HL-60 (cell line): ENCODE results near the gene AFAP1.

Experiments
- DNase-seq, 2 experiments: peaks; one replicate each; pipeline ENCODE4 v3.0.0-alpha.2; 2010 to 2020; ENCODE audit warnings: low read depth in 1 of 2, low spot score in 1 of 2
- H3K27ac ChIP-seq: fragments of 250-450 bp; sonication (Bioruptor Pico); replicated peaks from 2 replicates; pipeline ENCODE4 v1.5.1; 2020; ENCODE audit warnings: mild to moderate bottlenecking, moderate library complexity
- H3K27me3 ChIP-seq: fragments of 250-450 bp; sonication (Bioruptor Pico); 2 replicates; pipeline ENCODE4 v1.5.1; 2021; ENCODE audit warnings: mild to moderate bottlenecking, moderate library complexity; ENCODE audit not compliant: insufficient read depth, poor library complexity, severe bottlenecking
- H3K4me3 ChIP-seq: replicated peaks from 2 replicates; pipeline ENCODE4 v1.5.1; 2011; ENCODE audit warnings: mild to moderate bottlenecking, control low read depth, low read length; ENCODE audit not compliant: insufficient read depth
- CTCF ChIP-seq: IDR thresholded peaks from one replicate; pipeline ENCODE4 v1.5.1; 2011; ENCODE audit warnings: low read length, control low read depth, inconsistent platforms; ENCODE audit not compliant: insufficient read depth
- GABPA ChIP-seq: IDR thresholded peaks from 2 replicates; pipeline ENCODE4 v1.6.1; 2012; ENCODE audit warnings: low read depth
- POLR2AphosphoS5 ChIP-seq: IDR thresholded peaks from 2 replicates; pipeline ENCODE4 v1.6.1; 2012; ENCODE audit warnings: low read depth
- REST ChIP-seq: IDR thresholded peaks from 2 replicates; pipeline ENCODE4 v1.6.1; 2012; ENCODE audit warnings: low read depth; ENCODE audit not compliant: insufficient replicate concordance
- SPI1 ChIP-seq: IDR thresholded peaks from 2 replicates; pipeline ENCODE4 v1.6.1; 2012; ENCODE audit warnings: low read depth, mild to moderate bottlenecking, borderline replicate concordance

Gene AFAP1

GRCh38 chr4:7735961-7736360 is 203.7 kb downstream of the AFAP1 start:
- H3K27me3 ChIP-seq = no peaks in the 10 kb centered on the region
- TF ChIP-seq REST (no peak), GABPA (no peak), POLR2AphosphoS5 (no peak), SPI1 (no peak), CTCF (no peak)
- no peak for DNase-seq
- H3K27ac ChIP-seq = no peak overlapping the region
- H3K4me3 ChIP-seq = no peak overlapping the region

- H3K4me3 ChIP-seq = no peak overlapping the region
- no peak for TF ChIP-seq SPI1
- TF ChIP-seq GABPA = no peak
- TF ChIP-seq CTCF = no peak
- TF ChIP-seq POLR2AphosphoS5 = no peak
- TF ChIP-seq REST = no peak
- no peak for DNase-seq
- no peaks in the 10 kb centered on the region for H3K27me3 ChIP-seq
- H3K27ac ChIP-seq = no peak overlapping the region
Measured at GRCh38 chr4:7735395-7735794, 204.3 kb downstream of the AFAP1 start.

GRCh38 chr4:7734651-7735260 is 204.9 kb downstream of the AFAP1 start:
- H3K27ac ChIP-seq = no peak overlapping the region
- no peaks in the 10 kb centered on the region for H3K27me3 ChIP-seq
- TF ChIP-seq REST = no peak
- no peak for TF ChIP-seq CTCF
- no peak for TF ChIP-seq POLR2AphosphoS5
- DNase-seq = no peak
- H3K4me3 ChIP-seq = no peak overlapping the region
